Brain microvascular endothelial cell (primary cell): ENCODE data around the gene RNF126.

ENCODE experiments used
- DNase-seq: peaks from one replicate; pipeline ENCODE4 v3.0.0-alpha.2; 2020
- H3K27ac ChIP-seq: fragments of 250-450 bp; sonication (Bioruptor Pico); 2 replicates; pipeline ENCODE4 v1.5.1; 2020; ENCODE audit warnings: mild to moderate bottlenecking, moderate library complexity
- H3K27me3 ChIP-seq: fragments of 250-450 bp; sonication (Bioruptor Pico); replicated peaks from 2 replicates; pipeline ENCODE4 v1.5.1; 2020; ENCODE audit warnings: mild to moderate bottlenecking
- H3K36me3 ChIP-seq: fragments of 250-450 bp; sonication (Bioruptor Pico); replicated peaks from 2 replicates; pipeline ENCODE4 v1.5.1; 2020; ENCODE audit warnings: mild to moderate bottlenecking
- H3K4me3 ChIP-seq: 2 replicates; pipeline ENCODE4 v1.5.1; 2011; ENCODE audit warnings: low read depth, mild to moderate bottlenecking, control low read depth, low read length, moderate library complexity
- in situ Hi-C: cut with HindIII; loops from 2 replicates; pipeline ENCODE4 v1.10.0; 2017; ENCODE audit warnings: low sequenced_read_pairs, low pct_ligation_motif_present
- TF ChIP-seq, protein P1 (sequence below): IDR thresholded peaks from 2 replicates; pipeline ENCODE4 v1.5.1; 2011; ENCODE audit warnings: low read depth, mild to moderate bottlenecking, moderate library complexity, low read length, control low read depth, inconsistent platforms; ENCODE audit errors: missing control alignments

Gene RNF126

GRCh38 chr19:640606-641189, 22.3 kb downstream of the RNF126 start:
- in situ Hi-C loops = no loop called here
- TF ChIP-seq, protein P1, sequence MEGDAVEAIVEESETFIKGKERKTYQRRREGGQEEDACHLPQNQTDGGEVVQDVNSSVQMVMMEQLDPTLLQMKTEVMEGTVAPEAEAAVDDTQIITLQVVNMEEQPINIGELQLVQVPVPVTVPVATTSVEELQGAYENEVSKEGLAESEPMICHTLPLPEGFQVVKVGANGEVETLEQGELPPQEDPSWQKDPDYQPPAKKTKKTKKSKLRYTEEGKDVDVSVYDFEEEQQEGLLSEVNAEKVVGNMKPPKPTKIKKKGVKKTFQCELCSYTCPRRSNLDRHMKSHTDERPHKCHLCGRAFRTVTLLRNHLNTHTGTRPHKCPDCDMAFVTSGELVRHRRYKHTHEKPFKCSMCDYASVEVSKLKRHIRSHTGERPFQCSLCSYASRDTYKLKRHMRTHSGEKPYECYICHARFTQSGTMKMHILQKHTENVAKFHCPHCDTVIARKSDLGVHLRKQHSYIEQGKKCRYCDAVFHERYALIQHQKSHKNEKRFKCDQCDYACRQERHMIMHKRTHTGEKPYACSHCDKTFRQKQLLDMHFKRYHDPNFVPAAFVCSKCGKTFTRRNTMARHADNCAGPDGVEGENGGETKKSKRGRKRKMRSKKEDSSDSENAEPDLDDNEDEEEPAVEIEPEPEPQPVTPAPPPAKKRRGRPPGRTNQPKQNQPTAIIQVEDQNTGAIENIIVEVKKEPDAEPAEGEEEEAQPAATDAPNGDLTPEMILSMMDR = no peak
- no peak for DNase-seq
- Histone ChIP-seq H3K36me3 (peaks cover 10% of the 10 kb centered on the region), H3K4me3 (no peak overlapping the region), H3K27ac (no peak overlapping the region), H3K27me3 (no peaks in the 10 kb centered on the region)

DNA sequence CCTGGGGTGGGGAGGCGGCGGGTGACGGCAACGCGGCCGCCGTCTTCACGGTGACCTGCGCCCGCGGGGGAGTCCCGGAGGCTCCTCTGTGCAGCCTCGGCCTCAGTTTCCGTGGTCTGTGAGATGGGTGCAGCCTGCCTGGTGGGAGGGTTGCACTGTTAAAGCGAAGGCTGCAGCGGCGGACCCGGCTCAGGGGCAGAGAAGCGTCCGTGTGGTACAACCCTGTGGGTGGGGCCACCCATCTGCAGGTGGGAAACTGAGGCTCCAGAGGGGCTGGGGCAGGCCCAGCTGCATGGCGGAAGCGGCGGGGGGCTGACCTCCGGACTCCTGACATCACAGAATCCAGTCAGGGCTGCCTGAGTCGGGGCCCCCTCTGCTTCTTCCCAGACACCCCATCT, 22.9 kb downstream of the RNF126 start:
- no peak overlapping the region for H3K27ac ChIP-seq
- DNase-seq = no peak
- peak overlapping the region; percentile 33 for H3K4me3 ChIP-seq
- H3K27me3 ChIP-seq = no peaks in the 10 kb centered on the region
- TF ChIP-seq, protein P1 = no peak
- peaks cover 8% of the 10 kb centered on the region for H3K36me3 ChIP-seq
- in situ Hi-C loops = no loop called here

DNA sequence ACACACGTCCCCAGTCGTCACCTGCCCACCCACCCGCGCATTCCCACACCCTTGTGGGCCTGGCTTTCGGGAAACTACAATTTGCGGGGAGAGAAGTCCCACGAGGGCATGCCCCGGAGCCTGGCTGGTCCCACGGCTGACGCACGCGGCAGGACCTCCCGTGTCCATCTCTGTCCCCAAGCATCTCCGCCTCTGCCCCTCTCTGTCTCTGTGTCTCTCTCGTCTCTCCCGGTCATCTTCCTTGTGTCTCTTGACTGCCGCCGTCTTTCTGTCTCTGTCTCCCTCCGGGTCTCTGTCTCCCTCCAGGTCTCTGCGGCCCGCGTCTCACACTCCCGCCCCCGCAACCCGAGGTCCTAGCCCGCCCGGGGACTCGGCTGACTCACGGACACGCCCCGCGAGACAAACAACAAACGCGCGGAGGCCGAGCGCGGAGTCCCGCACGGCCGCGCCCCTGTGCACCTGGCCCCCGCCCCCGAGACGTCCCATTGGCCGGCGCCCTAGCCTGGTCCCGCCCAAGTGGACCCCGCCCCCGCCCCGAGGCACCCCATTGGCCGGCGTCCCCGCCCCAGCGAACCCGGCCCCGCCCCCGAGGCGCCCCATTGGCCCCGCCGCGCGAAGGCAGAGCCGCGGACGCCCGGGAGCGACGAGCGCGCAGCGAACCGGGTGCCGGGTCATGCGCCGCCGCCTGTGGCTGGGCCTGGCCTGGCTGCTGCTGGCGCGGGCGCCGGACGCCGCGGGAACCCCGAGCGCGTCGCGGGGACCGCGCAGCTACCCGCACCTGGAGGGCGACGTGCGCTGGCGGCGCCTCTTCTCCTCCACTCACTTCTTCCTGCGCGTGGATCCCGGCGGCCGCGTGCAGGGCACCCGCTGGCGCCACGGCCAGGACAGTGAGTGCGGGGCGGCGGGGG, 23.5 kb downstream of the RNF126 start, which contains the start of gene FGF22:
TSS of gene FGF22 (plus strand) at position 627 of the 908 bp plus-strand sequence. CDS start at position 674, 47 bp downstream.
- Histone ChIP-seq H3K27me3 (no peaks in the 10 kb centered on the region), H3K4me3 (peak within 1 kb of the TSS; percentile 48), H3K27ac (no peak within 1 kb of the TSS), H3K36me3 (peaks cover 1% of the 10 kb centered on the region)
- in situ Hi-C loops = no loop called here
- DNase-seq = peak; percentile 80
- TF ChIP-seq, protein P1 = no peak

GRCh38 chr19:638906-639252, 24.1 kb downstream of the RNF126 start:
- in situ Hi-C loops = no loop called here

GRCh38 chr19:634975-635652, 27.9 kb downstream of the RNF126 start:
- Histone ChIP-seq H3K36me3 (peaks cover 3% of the 10 kb centered on the region), H3K4me3 (no peak overlapping the region), H3K27me3 (no peaks in the 10 kb centered on the region), H3K27ac (no peak overlapping the region)
- TF ChIP-seq, protein P1 = no peak
- in situ Hi-C loops = no loop called here
- DNase-seq = no peak

More at GRCh38 chr19:638906-639252, 24.1 kb downstream of the RNF126 start:
- no peaks in the 10 kb centered on the region for H3K36me3 ChIP-seq
- no peak overlapping the region for H3K27ac ChIP-seq
- no peak for DNase-seq
- TF ChIP-seq, protein P1 = no peak
- no peak overlapping the region for H3K4me3 ChIP-seq
- H3K27me3 ChIP-seq = no peaks in the 10 kb centered on the region
